Ascending aorta (tissue), 2 donors: ENCODE data around the gene ENOPH1. TPM values are rescaled to one million over a fixed set of nuclear protein-coding genes. Genes with fewer than 3 reads are reported as not detected.

Experiments
- DNase-seq, 2 donors: peaks; one replicate each; pipeline ENCODE4 v3.0.0-alpha.2; 2019; ENCODE audit warnings: low spot score in 2 of 2
- H3K27ac ChIP-seq, 2 donors: fragments of 200-600 bp; sonication (generic); one replicate each; pipeline ENCODE4 v1.5.1; 2016 to 2017; ENCODE audit warnings: mild to moderate bottlenecking in 1 of 2
- H3K27me3 ChIP-seq: fragments of 200-600 bp; sonication (generic); one replicate; pipeline ENCODE4 v1.5.1; 2017
- H3K36me3 ChIP-seq, 2 donors: fragments of 200-600 bp; sonication (generic); one replicate each; pipeline ENCODE4 v1.5.1; 2016
- H3K4me1 ChIP-seq, 2 donors: fragments of 200-600 bp; sonication (generic); one replicate each; pipeline ENCODE4 v1.5.1; 2016 to 2017; ENCODE audit warnings: mild to moderate bottlenecking in 1 of 2
- H3K4me3 ChIP-seq, 2 donors: fragments of 200-600 bp; sonication (generic); one replicate each; pipeline ENCODE4 v1.5.1; 2016 to 2017; ENCODE audit warnings: mild to moderate bottlenecking in 1 of 2
- H3K9me3 ChIP-seq, 2 donors: fragments of 200-600 bp; sonication (generic); one replicate each; pipeline ENCODE4 v1.5.1; 2016
- CTCF ChIP-seq, 3 experiments: fragments of 200-600 bp in 2 of 3; fragments of 450-650 bp in 1 of 3; sonication (generic) in 2 of 3; IDR thresholded peaks; one replicate each; pipeline ENCODE4 v1.5.1; 2016 to 2019; ENCODE audit warnings: antibody characterized with exemption in 3 of 3, mild to moderate bottlenecking in 1 of 3, moderate library complexity in 1 of 3
- intact Hi-C: fragments of 100-400 bp; cut with DNase I; formaldehyde crosslinking; loops from one replicate; pipeline ENCODE4 v1.15.1; 2023
- total RNA-seq: library from RNA; depleted of rRNA; stranded (reverse); fragments of >200 nt; gene quantifications from one replicate; pipeline ENCODE4 v1.1.0, GENCODE V29; 2016

Gene ENOPH1
- total RNA-seq, 1 donor from 2014 or later = 5.4 TPM

- no peaks in the 10 kb centered on the region for H3K27me3 ChIP-seq
Observed at GRCh38 chr4:82495666-82496065, 65.3 kb downstream of the ENOPH1 start.

GRCh38 chr4:82496349-82496748 lies 66.0 kb downstream of the ENOPH1 start:
- Histone ChIP-seq H3K4me3 (no peak overlapping the region), H3K9me3 (no peaks in the 10 kb centered on the region), H3K27me3 (no peaks in the 10 kb centered on the region), H3K27ac (no peak overlapping the region), H3K4me1 (no peaks in the 10 kb centered on the region), H3K36me3 (no peaks in the 10 kb centered on the region)
- no peak for DNase-seq
- no peak for TF ChIP-seq CTCF (IDR thresholded peaks at IDR 0.05)
- intact Hi-C loops = no loop called here

More at GRCh38 chr4:82495666-82496065, 65.3 kb downstream of the ENOPH1 start:
- TF ChIP-seq CTCF (IDR thresholded peaks at IDR 0.05) = no peak
- Histone ChIP-seq H3K4me3 (no peak overlapping the region), H3K27ac (no peak overlapping the region), H3K9me3 (no peaks in the 10 kb centered on the region), H3K4me1 (no peaks in the 10 kb centered on the region), H3K36me3 (no peaks in the 10 kb centered on the region)
- no peak for DNase-seq
- intact Hi-C loops = no loop called here

GRCh38 chr4:82499738-82500434 lies 69.5 kb downstream of the ENOPH1 start:
- Histone ChIP-seq H3K27me3 (no peaks in the 10 kb centered on the region), H3K4me1 (no peaks in the 10 kb centered on the region), H3K27ac (no peak overlapping the region), H3K36me3 (no peaks in the 10 kb centered on the region), H3K4me3 (no peak overlapping the region), H3K9me3 (no peaks in the 10 kb centered on the region)
- DNase-seq = no peak
- TF ChIP-seq CTCF (IDR thresholded peaks at IDR 0.05) = no peak
- intact Hi-C loops = no loop called here

GRCh38 chr4:82500435-82501153 lies 70.2 kb downstream of the ENOPH1 start:
- intact Hi-C loops = no loop called here
- Histone ChIP-seq H3K4me3 (no peak overlapping the region), H3K36me3 (no peaks in the 10 kb centered on the region), H3K27ac (no peak overlapping the region), H3K4me1 (no peaks in the 10 kb centered on the region), H3K27me3 (no peaks in the 10 kb centered on the region), H3K9me3 (no peaks in the 10 kb centered on the region)
- TF ChIP-seq CTCF (IDR thresholded peaks at IDR 0.05) = no peak
- DNase-seq = no peak

GRCh38 chr4:82501154-82501442 lies 70.7 kb downstream of the ENOPH1 start:
- no peaks in the 10 kb centered on the region for H3K4me1 ChIP-seq
- intact Hi-C loops = no loop called here
- no peak overlapping the region for H3K4me3 ChIP-seq
- H3K27me3 ChIP-seq = no peaks in the 10 kb centered on the region
- no peaks in the 10 kb centered on the region for H3K9me3 ChIP-seq
- H3K36me3 ChIP-seq = no peaks in the 10 kb centered on the region
- no peak for DNase-seq
- TF ChIP-seq CTCF (IDR thresholded peaks at IDR 0.05) = no peak
- H3K27ac ChIP-seq = no peak overlapping the region
